Testis (tissue), 3 donors: ENCODE data around the gene U2AF1L4. TPM values are rescaled to one million over a fixed set of nuclear protein-coding genes. Genes with fewer than 3 reads are reported as not detected.
A peak's percentile ranks its signal among the peaks of the same experiment; 100 is the strongest.

Experiments used
- DNase-seq: peaks from one replicate; pipeline ENCODE4 v3.0.0-alpha.2; 2019
- H3K27ac ChIP-seq, 2 donors: fragments of 200-600 bp; sonication (generic); one replicate each; pipeline ENCODE4 v1.5.1; 2019
- H3K27me3 ChIP-seq: fragments of 200-600 bp; sonication (generic); one replicate; pipeline ENCODE4 v1.5.1; 2019
- H3K36me3 ChIP-seq: fragments of 200-600 bp; sonication (generic); one replicate; pipeline ENCODE4 v1.5.1; 2017; ENCODE audit warnings: low read depth; ENCODE audit errors: missing control alignments
- H3K4me1 ChIP-seq: fragments of 200-600 bp; sonication (generic); one replicate; pipeline ENCODE4 v1.5.1; 2019
- H3K4me3 ChIP-seq, 2 donors: fragments of 200-600 bp; sonication (generic); one replicate each; pipeline ENCODE4 v1.5.1; 2017 to 2019
- H3K9me3 ChIP-seq: fragments of 200-600 bp; sonication (generic); one replicate; pipeline ENCODE4 v1.5.1; 2017
- CTCF ChIP-seq, 3 experiments: fragments of 450-650 bp in 2 of 3; fragments of 200-600 bp in 1 of 3; sonication (generic) in 1 of 3; IDR thresholded peaks; one replicate each; pipeline ENCODE4 v1.5.1; 2016 to 2019; ENCODE audit warnings: antibody characterized with exemption in 3 of 3, mild to moderate bottlenecking in 2 of 3, moderate library complexity in 1 of 3
- POLR2A ChIP-seq: fragments of 450-650 bp; IDR thresholded peaks from one replicate; pipeline ENCODE4 v1.6.1; 2017; ENCODE audit warnings: antibody characterized with exemption, mild to moderate bottlenecking, moderate library complexity
- WGBS, 2 donors: methylation state at CpG; one replicate each; pipeline ENCODE4 v1.1.5; 2018; 5-methylcytosine and 5-hydroxymethylcytosine counted together
- intact Hi-C: fragments of 100-400 bp; cut with DNase I; formaldehyde crosslinking; loops from one replicate; pipeline ENCODE4 v1.15.1; 2023; ENCODE audit warnings: low total_unique reads
- polyA plus RNA-seq: library from polyadenylated mRNA; stranded (reverse); fragments of 350-450 nt; fragmentation: Illumina TruSeq; extraction: RNeasy Lipid Tissue Mini Kit (QIAGEN cat#74804); gene quantifications from one replicate; pipeline ENCODE4 v1.2.3, GENCODE V29; 2014; ENCODE audit warnings: low read depth, low replicate concordance; ENCODE audit not compliant: insufficient read depth
- total RNA-seq, 2 donors: library from RNA; depleted of rRNA; stranded (reverse); fragments of >200 nt; gene quantifications; one replicate each; pipeline ENCODE4 v1.2.3, GENCODE V29; 2016

The U2AF1L4 gene
- total and polyA plus RNA-seq, 3 donors from 2014 or later, result 45.3 to 49.6 (median 47.2) TPM

- Histone ChIP-seq H3K9me3 (no peaks in the 10 kb centered on the region), H3K4me1 (peaks cover 18% of the 10 kb centered on the region), H3K27me3 (no peaks in the 10 kb centered on the region), H3K36me3 (no peaks in the 10 kb centered on the region), H3K4me3 (no peak overlapping the region), H3K27ac (no peak overlapping the region)
- intact Hi-C loops, result no loop called here
- TF ChIP-seq CTCF (IDR thresholded peaks at IDR 0.05), result no peak
- TF ChIP-seq POLR2A, result no peak
- 74 to 82% methylated on average over 18 to 19 of the region's 19 CpGs for WGBS, 2 donors
- no peak for DNase-seq
Measured at GRCh38 chr19:35743640-35744429, 1.4 kb downstream of the U2AF1L4 start.

DNA sequence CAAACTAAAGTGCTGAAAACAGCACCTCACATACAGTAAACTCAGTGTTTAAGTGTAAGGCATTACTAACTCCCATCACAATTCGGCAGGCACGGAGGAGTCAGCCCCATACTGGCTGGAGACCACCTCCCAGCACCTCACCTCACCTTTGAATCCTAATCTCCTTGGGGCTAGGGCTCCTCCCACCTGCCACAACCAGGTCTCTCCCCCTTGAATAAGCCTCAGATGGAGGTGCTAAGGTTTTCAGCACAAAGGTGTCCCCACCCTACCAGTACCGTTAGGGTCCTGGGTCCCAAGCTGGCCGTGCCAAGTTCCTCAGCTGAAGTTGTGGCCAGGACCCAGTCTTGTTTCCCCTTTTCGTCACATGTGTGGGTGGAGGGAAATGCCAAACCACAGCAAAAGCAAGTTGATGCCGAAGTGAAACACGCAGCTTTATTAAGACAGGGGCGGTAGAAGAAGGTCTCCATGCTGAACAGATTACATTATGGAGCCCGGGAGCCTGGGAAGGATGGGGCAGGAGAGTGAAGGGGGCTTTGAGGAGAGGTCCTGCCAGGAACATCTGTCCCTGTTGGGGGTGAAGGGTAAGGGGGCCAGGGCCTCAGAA is 3.0 kb downstream of the U2AF1L4 start, which contains the start of gene IGFLR1:
Gene IGFLR1, minus strand, starts transcription at position 332 of the 604 bp plus-strand sequence. CDS start 1,272 bp downstream, outside the sequence.
- no peaks in the 10 kb centered on the region for H3K36me3 ChIP-seq

DNA sequence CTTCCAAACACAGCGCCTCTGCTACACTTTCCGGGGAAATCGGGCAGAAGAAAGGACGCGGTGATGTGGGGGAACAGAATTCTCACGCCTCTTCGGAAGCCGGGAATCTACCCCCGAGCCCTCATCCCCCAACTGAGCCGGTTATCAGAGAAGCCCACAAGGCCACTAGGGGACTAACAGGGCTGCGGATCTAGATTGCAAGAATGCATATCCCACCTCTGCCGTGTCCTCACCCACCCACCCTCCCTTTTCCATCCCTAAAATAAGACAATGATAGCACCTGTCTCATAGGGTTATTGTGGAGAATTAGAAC is 4.1 kb downstream of the U2AF1L4 start:
- no peak for DNase-seq
- Histone ChIP-seq H3K36me3 (no peaks in the 10 kb centered on the region), H3K4me1 (peaks cover 10% of the 10 kb centered on the region), H3K4me3 (peak overlapping the region; percentile 50 to 56), H3K27me3 (no peaks in the 10 kb centered on the region), H3K9me3 (no peaks in the 10 kb centered on the region), H3K27ac (no peak overlapping the region)
- TF ChIP-seq POLR2A, result no peak
- TF ChIP-seq CTCF (IDR thresholded peaks at IDR 0.05), result no peak
- WGBS, 2 donors, result 7 to 17% methylated on average over 12 of the region's 12 CpGs
- intact Hi-C loops, result no loop called here

More for the DNA sequence above, 3.0 kb downstream of the U2AF1L4 start, which contains the start of gene IGFLR1:
- Histone ChIP-seq H3K4me1 (peaks cover 14% of the 10 kb centered on the region), H3K9me3 (no peaks in the 10 kb centered on the region), H3K4me3 (no peak within 1 kb of the TSS), H3K27me3 (no peaks in the 10 kb centered on the region), H3K27ac (no peak within 1 kb of the TSS)
- 78 to 89% methylated on average over 7 to 9 of the region's 9 CpGs for WGBS, 2 donors
- intact Hi-C loops, result no loop called here
- DNase-seq, result no peak
- no peak for TF ChIP-seq CTCF (IDR thresholded peaks at IDR 0.05)
- TF ChIP-seq POLR2A, result no peak

DNA sequence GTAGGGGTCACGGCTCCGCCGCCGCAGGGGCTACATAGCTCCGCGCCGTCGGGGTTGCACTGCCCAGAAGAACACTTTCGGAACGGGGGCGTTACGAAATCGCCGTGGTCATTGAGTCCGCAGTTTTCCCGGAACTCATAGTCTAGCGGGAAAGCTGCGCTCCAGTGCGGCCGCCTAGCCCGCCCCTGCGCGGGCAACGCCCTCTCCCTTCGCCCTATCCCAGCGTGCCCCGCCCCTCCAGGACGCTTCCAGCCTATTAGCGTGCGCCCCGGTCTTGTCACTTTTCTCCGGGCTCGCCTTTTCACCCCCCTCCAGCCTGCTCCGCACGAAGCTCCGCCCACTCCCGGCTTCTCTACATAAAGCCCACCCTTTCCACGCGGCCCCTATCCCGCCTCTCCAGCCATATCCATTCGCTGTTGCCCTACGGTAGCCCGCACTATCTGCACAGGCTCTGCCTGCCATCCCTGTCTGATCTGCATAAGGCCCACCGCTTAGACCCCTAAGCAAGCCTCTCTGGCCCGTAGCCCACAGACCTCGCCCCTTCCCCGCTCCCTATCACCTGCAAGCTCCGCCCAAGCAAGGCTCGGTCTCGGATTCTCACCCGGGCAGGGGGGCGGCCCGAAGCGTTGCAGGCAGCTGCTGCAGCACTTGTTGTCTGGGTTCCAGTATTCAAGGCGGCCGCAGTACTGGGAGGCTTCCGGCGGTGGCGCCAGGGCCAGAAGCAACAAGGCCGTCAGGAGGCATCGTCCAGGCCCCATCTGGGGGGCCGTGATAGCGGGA is 4.6 kb downstream of the U2AF1L4 start:
- WGBS, 2 donors, result 0 to 1% methylated on average over 39 to 61 of the region's 63 CpGs
- Histone ChIP-seq H3K9me3 (no peaks in the 10 kb centered on the region), H3K27ac (peak overlapping the region in 1 of 2 donors; percentile 50), H3K4me3 (peak overlapping the region; percentile 50 to 56), H3K27me3 (no peaks in the 10 kb centered on the region), H3K36me3 (no peaks in the 10 kb centered on the region), H3K4me1 (peaks cover 6% of the 10 kb centered on the region)
- intact Hi-C loops, result no loop called here
- TF ChIP-seq CTCF (IDR thresholded peaks at IDR 0.05), result no peak
- TF ChIP-seq POLR2A, result no peak
- DNase-seq, result peak; percentile 99
